OCI-M2 (cell line): ENCODE results near the gene BTD.

Source experiments
- DNase-seq: peaks from one replicate; lab custom pipeline; 2025; ENCODE audit not compliant: unreplicated experiment; lab: John Stamatoyannopoulos, UW

The BTD gene

GRCh38 chr3:15601399-15602145 is at the start of gene BTD, which contains the start of gene HACL1:
Gene BTD (plus strand): TSS chr3:15601745. CDS start chr3:15635440, 33,695 bp downstream.
Gene HACL1 (minus strand): TSS chr3:15601569. CDS start chr3:15601463, 106 bp downstream.
- DNase-seq = no peak

GRCh38 chr3:15551902-15552301 is 49.6 kb upstream of the BTD start:
- DNase-seq = no peak

GRCh38 chr3:15553749-15554148 is 47.8 kb upstream of the BTD start:
- DNase-seq = no peak

- no peak for DNase-seq
Measured at GRCh38 chr3:15556512-15556911, 45.0 kb upstream of the BTD start.

GRCh38 chr3:15557511-15557946 is 44.0 kb upstream of the BTD start:
- peak; percentile 49 for DNase-seq

GRCh38 chr3:15558581-15558980 is 43.0 kb upstream of the BTD start:
- no peak for DNase-seq

- no peak for DNase-seq
Measured at GRCh38 chr3:15562560-15562959, 39.0 kb upstream of the BTD start.

GRCh38 chr3:15563190-15563589 is 38.4 kb upstream of the BTD start:
- DNase-seq = no peak

- no peak for DNase-seq
Measured at GRCh38 chr3:15572138-15572537, 29.4 kb upstream of the BTD start.

- no peak for DNase-seq
Measured at GRCh38 chr3:15575446-15575845, 26.1 kb upstream of the BTD start.

- DNase-seq = no peak
Measured at GRCh38 chr3:15576475-15576874, 25.1 kb upstream of the BTD start.

- no peak for DNase-seq
Measured at GRCh38 chr3:15578289-15578867, 23.2 kb upstream of the BTD start.

- no peak for DNase-seq
Measured at GRCh38 chr3:15579051-15579450, 22.5 kb upstream of the BTD start.

- no peak for DNase-seq
Measured at GRCh38 chr3:15581471-15582394, 19.8 kb upstream of the BTD start.

GRCh38 chr3:15585111-15585845 is 16.3 kb upstream of the BTD start:
- no peak for DNase-seq

- no peak for DNase-seq
Measured at GRCh38 chr3:15591242-15591641, 10.3 kb upstream of the BTD start.

GRCh38 chr3:15591928-15592327 is 9.6 kb upstream of the BTD start:
- no peak for DNase-seq

- DNase-seq = no peak
Measured at GRCh38 chr3:15592968-15593367, 8.6 kb upstream of the BTD start.

- no peak for DNase-seq
Measured at GRCh38 chr3:15595955-15596354, 5.6 kb upstream of the BTD start.

GRCh38 chr3:15601046-15601398 is 523 bp upstream of the BTD start:
- no peak for DNase-seq

- no peak for DNase-seq
Measured at GRCh38 chr3:15602146-15602536, 596 bp downstream of the BTD start.
